Gastrocnemius medialis (tissue), 4 donors: Measurements from ENCODE around the gene ALDH1A3.

Source experiments
- CTCF ChIP-seq, 5 experiments: fragments of 450-650 bp in 3 of 5; fragments of 200-600 bp in 2 of 5; sonication (generic) in 2 of 5; IDR thresholded peaks in 4 of 5; conservative IDR thresholded peaks in 1 of 5; 1 replicate in 4 of 5; 2 replicates in 1 of 5; pipeline ENCODE4 v1.5.1; 2016 to 2019; ENCODE audit warnings: antibody characterized with exemption in 5 of 5, mild to moderate bottlenecking in 3 of 5, moderate library complexity in 3 of 5
- POLR2A ChIP-seq, 2 donors: fragments of 450-650 bp; IDR thresholded peaks; one replicate each; pipeline ENCODE4 v1.6.1; 2017; ENCODE audit warnings: antibody characterized with exemption in 2 of 2, mild to moderate bottlenecking in 2 of 2, moderate library complexity in 2 of 2

GRCh38 chr15:100909989-100910955, 30.6 kb downstream of the ALDH1A3 start:
- TF ChIP-seq CTCF (IDR thresholded peaks at IDR 0.05 in 4 of 5, conservative IDR thresholded peaks at IDR 0.05 in 1 of 5) = no peak
- TF ChIP-seq POLR2A (IDR thresholded peaks at IDR 0.05) = no peak
